ENCODE data around the gene GNG2. TPM values are rescaled to one million over a fixed set of nuclear protein-coding genes. Genes with fewer than 3 reads are reported as not detected.
"Not testable (repeated sequence)": the region's sequence is repeated elsewhere in the genome, so short reads cannot be mapped to it uniquely, and the experiment has no call there.

The GNG2 gene
- total and polyA plus RNA-seq, 7 donors: 1.4 to 8.2 (median 2.1) TPM

DNA sequence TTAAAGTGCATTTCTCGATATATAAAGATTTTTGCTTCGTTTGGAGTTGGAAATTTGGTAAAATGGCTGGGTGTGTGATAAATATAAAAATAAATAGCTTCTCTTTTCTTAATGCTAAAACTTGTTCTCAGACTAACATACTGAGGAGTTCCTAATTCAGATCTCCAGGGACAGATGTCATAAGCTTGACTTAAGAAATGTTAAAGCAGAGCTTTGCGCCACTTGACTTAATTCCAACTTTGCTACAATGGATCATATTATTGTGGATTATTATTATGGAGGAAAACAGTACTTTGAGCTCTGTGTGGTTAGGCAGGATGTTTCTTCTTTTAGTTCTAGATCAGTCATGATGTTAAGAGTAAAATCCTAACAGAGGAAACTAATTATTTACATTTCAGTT, 33.8 kb downstream of the GNG2 start:
- 86 to 94% (median 89%) methylated on average over 3 of the region's 3 CpGs for WGBS, 3 donors
- no peaks in the 10 kb centered on the region for H3K27me3 ChIP-seq (ENCODE audit: insufficient read depth in 3 of 3, low read length in 2 of 3)
- no peak overlapping the region for H3K27ac ChIP-seq
- no peaks in the 10 kb centered on the region for H3K9me3 ChIP-seq
- TF ChIP-seq, protein P1, sequence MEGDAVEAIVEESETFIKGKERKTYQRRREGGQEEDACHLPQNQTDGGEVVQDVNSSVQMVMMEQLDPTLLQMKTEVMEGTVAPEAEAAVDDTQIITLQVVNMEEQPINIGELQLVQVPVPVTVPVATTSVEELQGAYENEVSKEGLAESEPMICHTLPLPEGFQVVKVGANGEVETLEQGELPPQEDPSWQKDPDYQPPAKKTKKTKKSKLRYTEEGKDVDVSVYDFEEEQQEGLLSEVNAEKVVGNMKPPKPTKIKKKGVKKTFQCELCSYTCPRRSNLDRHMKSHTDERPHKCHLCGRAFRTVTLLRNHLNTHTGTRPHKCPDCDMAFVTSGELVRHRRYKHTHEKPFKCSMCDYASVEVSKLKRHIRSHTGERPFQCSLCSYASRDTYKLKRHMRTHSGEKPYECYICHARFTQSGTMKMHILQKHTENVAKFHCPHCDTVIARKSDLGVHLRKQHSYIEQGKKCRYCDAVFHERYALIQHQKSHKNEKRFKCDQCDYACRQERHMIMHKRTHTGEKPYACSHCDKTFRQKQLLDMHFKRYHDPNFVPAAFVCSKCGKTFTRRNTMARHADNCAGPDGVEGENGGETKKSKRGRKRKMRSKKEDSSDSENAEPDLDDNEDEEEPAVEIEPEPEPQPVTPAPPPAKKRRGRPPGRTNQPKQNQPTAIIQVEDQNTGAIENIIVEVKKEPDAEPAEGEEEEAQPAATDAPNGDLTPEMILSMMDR (IDR thresholded peaks at IDR 0.05): no peak
- no peak overlapping the region for H3K4me3 ChIP-seq
- intact Hi-C loops (cut with DNase I): no loop called here
- no peak for ATAC-seq
- no peaks in the 10 kb centered on the region for H3K4me1 ChIP-seq
- H3K36me3 ChIP-seq (ENCODE audit: insufficient read depth in 1 of 2, low read depth in 1 of 2): no peaks in the 10 kb centered on the region
- no peak for DNase-seq

DNA sequence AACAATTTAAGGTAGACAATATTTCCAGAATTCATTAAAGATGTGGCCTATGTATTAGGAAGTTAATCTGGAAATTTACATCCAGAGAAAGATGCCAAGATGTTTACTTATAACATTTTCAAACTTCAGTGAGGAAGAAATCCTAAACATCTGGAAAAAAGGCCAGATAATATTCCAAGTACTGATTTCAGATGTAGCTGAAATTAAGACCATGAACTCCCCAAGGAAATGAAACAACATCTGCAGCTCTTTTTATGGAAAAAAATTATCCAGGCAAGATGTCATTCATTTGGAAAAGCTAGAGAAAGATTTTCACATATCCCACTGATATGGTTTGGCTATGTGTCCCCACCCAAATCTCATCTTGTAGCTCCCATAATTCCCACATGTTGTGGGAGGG, 35.0 kb downstream of the GNG2 start:
- H3K27me3 ChIP-seq (ENCODE audit: insufficient read depth in 3 of 3, low read length in 2 of 3): no peaks in the 10 kb centered on the region
- DNase-seq (no peak), ATAC-seq (no peak)
- H3K36me3 ChIP-seq (ENCODE audit: insufficient read depth in 1 of 2, low read depth in 1 of 2): no peaks in the 10 kb centered on the region
- no peak overlapping the region for H3K4me3 ChIP-seq
- no peaks in the 10 kb centered on the region for H3K4me1 ChIP-seq
- intact Hi-C loops (cut with DNase I): no loop called here
- H3K27ac ChIP-seq: no peak overlapping the region
- TF ChIP-seq, protein P1 (IDR thresholded peaks at IDR 0.05): no peak
- no peaks in the 10 kb centered on the region for H3K9me3 ChIP-seq

DNA sequence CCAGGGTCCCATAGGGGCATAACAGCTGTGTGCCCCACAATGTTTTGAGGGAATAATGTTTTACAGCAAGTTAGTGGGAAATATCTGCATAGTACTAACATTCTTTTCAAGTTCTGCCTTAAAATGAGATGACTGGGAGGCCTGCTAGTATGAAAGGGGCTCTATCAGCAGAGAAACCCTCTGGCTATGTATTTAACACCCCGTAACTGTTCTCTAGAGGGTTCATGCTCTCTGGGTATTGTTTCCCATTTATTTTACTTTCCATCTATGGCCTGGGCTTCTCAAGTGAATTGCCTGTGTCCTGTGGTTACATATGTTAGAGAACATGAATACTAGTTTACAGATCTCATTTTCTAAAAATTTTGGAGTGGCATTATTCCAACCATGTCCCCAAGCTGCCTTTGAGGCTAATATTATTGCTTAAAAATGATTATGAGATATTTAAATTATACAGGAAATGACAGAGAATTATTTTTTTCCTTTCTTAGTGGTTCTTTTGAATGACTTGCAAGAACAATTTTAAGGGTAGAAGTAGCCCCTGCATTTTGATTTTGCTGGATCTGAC, 37.5 kb downstream of the GNG2 start:
- TF ChIP-seq, protein P1 (IDR thresholded peaks at IDR 0.05): no peak
- intact Hi-C loops (cut with DNase I): no loop called here
- H3K4me1 ChIP-seq: no peaks in the 10 kb centered on the region
- 80 to 97% (median 93%) methylated on average over 1 of the region's 1 CpG for WGBS, 3 donors
- H3K36me3 ChIP-seq (ENCODE audit: insufficient read depth in 1 of 2, low read depth in 1 of 2): no peaks in the 10 kb centered on the region
- H3K4me3 ChIP-seq: no peak overlapping the region
- no peak for DNase-seq
- H3K27me3 ChIP-seq (ENCODE audit: insufficient read depth in 3 of 3, low read length in 2 of 3): no peaks in the 10 kb centered on the region
- ATAC-seq: no peak
- no peak overlapping the region for H3K27ac ChIP-seq
- no peaks in the 10 kb centered on the region for H3K9me3 ChIP-seq

DNA sequence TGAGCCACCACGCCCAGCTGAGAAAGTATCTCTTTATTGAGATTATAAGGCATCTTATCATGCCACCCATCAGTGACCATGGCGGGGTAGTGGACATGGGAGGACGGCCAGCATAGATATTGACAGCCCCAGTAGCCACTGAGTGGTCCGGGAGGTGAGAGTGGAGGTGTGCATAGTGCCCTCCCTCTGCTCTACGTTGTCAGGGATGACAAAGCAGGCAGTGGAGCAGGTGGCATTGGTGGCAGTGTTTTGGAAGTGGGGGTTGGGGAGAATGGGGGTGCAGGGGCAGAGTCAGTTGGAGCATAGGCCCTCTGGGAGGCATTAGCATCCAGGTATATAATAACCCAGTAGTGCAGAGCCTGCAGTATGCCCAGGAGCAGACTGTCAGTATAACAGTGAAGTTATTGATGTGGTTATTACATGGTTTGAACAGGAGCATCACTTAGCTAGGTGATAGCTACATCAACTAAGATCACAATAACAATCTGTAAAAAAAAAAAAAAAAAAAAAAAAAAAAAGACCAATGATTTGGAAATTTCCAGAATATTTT, 41.1 kb downstream of the GNG2 start:
- Histone ChIP-seq H3K9me3 (no peaks in the 10 kb centered on the region), H3K27ac (no peak overlapping the region), H3K27me3 (ENCODE audit: insufficient read depth in 3 of 3, low read length in 2 of 3) (no peaks in the 10 kb centered on the region), H3K4me3 (no peak overlapping the region), H3K36me3 (ENCODE audit: insufficient read depth in 1 of 2, low read depth in 1 of 2) (no peaks in the 10 kb centered on the region), H3K4me1 (no peaks in the 10 kb centered on the region)
- DNase-seq (no peak), ATAC-seq (no peak)
- WGBS, 3 donors: 92 to 96% (median 95%) methylated on average over 5 of the region's 5 CpGs
- TF ChIP-seq, protein P1 (IDR thresholded peaks at IDR 0.05): no peak
- intact Hi-C loops (cut with DNase I): no loop called here

DNA sequence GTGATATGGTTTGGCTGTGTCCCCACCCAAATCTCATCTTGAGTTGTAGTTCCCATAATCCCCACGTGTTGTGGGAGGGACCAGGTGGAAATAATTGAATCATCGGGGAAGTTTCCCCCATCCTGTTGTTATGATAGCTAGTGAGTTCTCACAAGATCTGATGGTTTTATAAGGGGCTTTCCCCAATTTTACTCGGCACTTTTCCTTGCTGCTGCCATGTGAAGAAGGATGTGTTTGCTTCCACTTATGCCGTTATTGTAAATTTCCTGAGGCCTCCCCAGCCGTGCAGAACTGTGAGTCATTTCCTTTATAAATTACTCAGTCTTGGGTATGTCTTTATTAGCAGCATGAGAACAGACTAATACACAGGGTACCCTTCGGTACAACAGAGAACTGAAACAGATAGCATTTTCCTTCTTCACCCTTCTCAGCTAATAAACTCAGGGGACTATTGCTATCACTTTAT, 45.3 kb downstream of the GNG2 start:
- ATAC-seq; intact Hi-C loops (cut with DNase I); H3K9me3 ChIP-seq; DNase-seq; H3K36me3 ChIP-seq (ENCODE audit: insufficient read depth in 1 of 2, low read depth in 1 of 2); H3K4me1 ChIP-seq; H3K4me3 ChIP-seq; H3K27me3 ChIP-seq (ENCODE audit: insufficient read depth in 3 of 3, low read length in 2 of 3); H3K27ac ChIP-seq: not testable (repeated sequence)
- 41 to 53% (median 42%) methylated on average over 6 of the region's 6 CpGs for WGBS, 3 donors

All from psoas muscle (tissue), 8 donors.